Motor neuron (in vitro differentiated cells): ENCODE results near the gene DLG2. TPM values are rescaled to one million over a fixed set of nuclear protein-coding genes. Genes with fewer than 3 reads are reported as not detected.

ENCODE experiments used
- ATAC-seq, 8 experiments: fragments of 200-7000 bp; cut with Tn5 transposase; replicated peaks in 6 of 8; 2 replicates each; pipeline ENCODE4 v1.8.0; 2021; ENCODE audit warnings: mild to moderate bottlenecking in 8 of 8, moderate library complexity in 8 of 8
- H3K27ac ChIP-seq, 2 donors: fragments of 250-450 bp; sonication (Bioruptor Pico); 2 replicates each; pipeline ENCODE4 v1.9.0; 2021; ENCODE audit warnings: antibody characterized with exemption in 2 of 2, mild to moderate bottlenecking in 2 of 2, moderate library complexity in 1 of 2
- H3K4me1 ChIP-seq, 2 donors: fragments of 250-450 bp; sonication (Bioruptor Pico); replicated peaks in 1 of 2; 2 replicates each; pipeline ENCODE4 v1.6.1; 2021; ENCODE audit warnings: antibody characterized with exemption in 2 of 2, mild to moderate bottlenecking in 2 of 2, moderate library complexity in 1 of 2
- H3K4me3 ChIP-seq, 5 donors: fragments of 250-450 bp; sonication (Bioruptor Pico); 2 replicates each; pipeline ENCODE4 v1.9.0; 2021; ENCODE audit warnings: antibody characterized with exemption in 5 of 5, mild to moderate bottlenecking in 5 of 5, moderate library complexity in 4 of 5
- WGBS, 10 experiments: fragments of 450-650 bp; shearing (Covaris generic); methylation state at CpG; one replicate each; pipeline ENCODE4 v1.0.0; 2022; 5-methylcytosine and 5-hydroxymethylcytosine counted together
- in situ Hi-C, 9 experiments: fragments of 400-800 bp; cut with MboI; loops; one replicate each; pipeline ENCODE4 v1.15.0; 2021; ENCODE audit warnings: low sequenced_read_pairs in 9 of 9, low pct_unique_long_range_greater_than_20kb in 2 of 9; ENCODE audit not compliant: unreplicated experiment in 9 of 9
- total RNA-seq, 8 experiments: library from RNA; unstranded; fragments of 300-600 nt; gene quantifications; 2 replicates each; pipeline versions ENCODE4 v1.2.3 to v1.2.4, GENCODE V29; 2022

Gene DLG2
- total RNA-seq, 8 experiments from 2014 or later = 1.3 to 17.5 (median 6.5) TPM

- H3K4me1 ChIP-seq = peaks cover 13 to 24% of the 10 kb centered on the region in 2 donors
- H3K27ac ChIP-seq = no peak overlapping the region
- peak in 5 of 8 experiments; percentile 49 to 85 (median 78) for ATAC-seq
- in situ Hi-C loops = no loop called here
- WGBS, 10 experiments = 37 to 83% (median 63%) methylated on average over 1 to 8 of the region's 8 CpGs; no CpG with 5 or more reads in 1 of the 10 experiments
- no peak overlapping the region for H3K4me3 ChIP-seq
Observed at GRCh38 chr11:83693306-83693992, 1933.7 kb downstream of the DLG2 start.

DNA sequence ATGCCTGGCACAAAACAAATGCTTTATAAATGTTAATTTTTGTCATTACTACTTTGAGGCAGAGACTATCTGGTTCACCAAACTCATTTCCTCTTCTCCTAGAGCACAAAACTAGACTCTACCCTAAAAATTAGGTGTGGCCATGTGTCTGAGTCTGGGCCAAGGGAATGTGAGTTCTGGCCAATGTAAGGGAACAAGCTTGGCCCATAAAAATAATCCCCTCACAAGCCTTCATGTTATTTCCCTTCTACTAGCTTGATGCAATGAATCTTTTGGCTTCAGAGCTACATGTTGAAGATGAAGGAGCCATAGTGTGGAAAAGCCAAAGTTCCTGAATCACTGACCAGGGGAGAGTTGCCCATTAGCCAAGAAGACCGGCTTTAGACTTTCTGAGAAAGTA lies 1934.5 kb downstream of the DLG2 start:
- 0 to 100% (median 100%) methylated on average over 1 of the region's 1 CpG; no CpG with 5 or more reads in 4 of the 10 experiments for WGBS, 10 experiments
- Histone ChIP-seq H3K4me1 (peaks cover 16 to 32% of the 10 kb centered on the region in 2 donors), H3K4me3 (no peak overlapping the region), H3K27ac (no peak overlapping the region)
- in situ Hi-C loops = no loop called here
- no peak for ATAC-seq

GRCh38 chr11:83691451-83691950 lies 1935.6 kb downstream of the DLG2 start:
- Histone ChIP-seq H3K4me1 (peaks cover 16 to 34% of the 10 kb centered on the region in 2 donors), H3K4me3 (no peak overlapping the region), H3K27ac (no peak overlapping the region)
- 10 to 93% (median 73%) methylated on average over 2 to 9 of the region's 9 CpGs for WGBS, 10 experiments
- ATAC-seq = peak in 3 of 8 experiments; percentile 13 to 38 (median 28)
- in situ Hi-C loops = no loop called here

DNA sequence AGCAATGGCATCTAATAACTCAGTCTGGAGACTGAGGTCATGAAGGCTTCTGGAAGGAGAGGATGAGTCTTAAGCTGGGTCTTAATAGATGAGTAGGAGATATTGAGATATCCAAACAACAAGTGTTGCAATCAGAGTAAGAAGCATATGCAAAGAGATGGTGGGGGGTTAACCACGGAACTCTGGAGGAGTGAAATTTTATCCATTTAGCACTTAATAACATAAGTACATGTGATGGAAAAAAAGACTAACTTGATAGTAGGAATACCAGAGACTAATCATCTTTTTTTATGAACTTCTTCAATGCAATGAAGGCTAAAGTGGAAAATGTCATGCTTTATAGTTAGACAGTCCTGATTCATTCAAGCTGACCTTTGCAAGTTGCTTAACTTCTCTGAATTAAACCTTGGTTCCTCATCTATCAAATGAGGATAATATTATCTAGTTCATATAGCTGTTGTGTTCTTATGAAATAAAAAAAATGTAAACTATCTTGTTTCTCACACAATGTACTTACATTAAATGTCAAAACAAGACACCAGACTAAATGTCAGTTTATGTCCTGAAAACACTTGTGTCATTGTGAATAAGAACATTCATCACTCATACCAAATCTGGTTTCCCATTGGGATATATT lies 1937.9 kb downstream of the DLG2 start:
- peaks cover 15 to 27% of the 10 kb centered on the region in 2 donors for H3K4me1 ChIP-seq
- in situ Hi-C loops = no loop called here
- H3K27ac ChIP-seq = no peak overlapping the region
- H3K4me3 ChIP-seq = no peak overlapping the region
- WGBS, 10 experiments = 27 to 100% (median 93%) methylated on average over 1 of the region's 1 CpG; no CpG with 5 or more reads in 4 of the 10 experiments
- ATAC-seq = no peak

- Histone ChIP-seq H3K4me1 (peaks cover 3 to 13% of the 10 kb centered on the region in 2 donors), H3K4me3 (no peak overlapping the region), H3K27ac (no peak overlapping the region)
- in situ Hi-C loops = no loop called here
- peak in 5 of 8 experiments; percentile 73 to 89 (median 82) for ATAC-seq
- WGBS, 10 experiments = 46 to 90% (median 63%) methylated on average over 1 to 5 of the region's 5 CpGs
Observed at GRCh38 chr11:83687787-83688186, 1939.4 kb downstream of the DLG2 start.

- H3K4me1 ChIP-seq = peaks cover 16 to 34% of the 10 kb centered on the region in 2 donors
- H3K27ac ChIP-seq = no peak overlapping the region
- no peak for ATAC-seq
- WGBS, 10 experiments = 8 to 100% (median 94%) methylated on average over 1 to 2 of the region's 2 CpGs
- in situ Hi-C loops = no loop called here
- H3K4me3 ChIP-seq = no peak overlapping the region
Observed at GRCh38 chr11:83685730-83686129, 1941.4 kb downstream of the DLG2 start.

DNA sequence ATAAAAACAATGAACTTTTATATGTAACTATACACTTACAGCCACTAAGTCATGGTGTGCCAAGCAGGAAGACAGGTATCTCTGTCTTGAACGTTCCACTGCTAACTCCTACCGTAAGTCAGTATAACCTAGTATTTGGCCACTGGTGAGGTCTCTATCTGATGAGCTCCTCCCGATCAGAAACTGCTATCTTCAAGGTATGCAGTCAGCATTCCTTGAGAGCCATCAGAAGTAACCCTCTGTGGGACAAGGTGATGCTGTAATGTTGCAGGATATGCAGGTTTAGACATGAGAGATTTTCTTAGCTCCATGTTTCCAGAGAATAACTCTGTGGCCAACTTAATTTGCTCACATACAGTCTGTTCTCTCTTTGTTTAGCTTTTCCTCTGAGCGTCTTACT lies 1943.1 kb downstream of the DLG2 start:
- Histone ChIP-seq H3K4me1 (peaks cover 16 to 34% of the 10 kb centered on the region in 2 donors), H3K4me3 (no peak overlapping the region), H3K27ac (no peak overlapping the region)
- ATAC-seq = no peak
- 39 to 100% (median 84%) methylated on average over 1 to 4 of the region's 4 CpGs for WGBS, 10 experiments
- in situ Hi-C loops = no loop called here

DNA sequence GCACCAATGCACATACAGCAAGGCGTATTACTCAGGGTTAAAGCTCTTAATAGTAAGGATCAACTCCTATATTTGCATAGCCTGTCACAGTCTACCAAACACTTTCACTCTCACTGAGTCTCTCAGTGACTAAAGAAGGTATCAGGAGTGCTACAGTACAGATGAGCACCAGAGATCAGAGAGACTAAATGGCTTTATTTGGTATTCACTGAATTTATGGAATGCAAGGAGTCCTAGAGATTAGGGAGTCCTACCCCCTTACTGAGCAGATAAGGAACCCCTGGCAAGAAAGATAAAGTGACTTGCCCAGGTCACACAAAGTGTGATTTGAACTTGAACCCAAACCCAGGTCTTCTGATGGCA lies 1944.6 kb downstream of the DLG2 start:
- in situ Hi-C loops = no loop called here
- 33 to 100% (median 86%) methylated on average over 1 of the region's 1 CpG; no CpG with 5 or more reads in 7 of the 10 experiments for WGBS, 10 experiments
- no peak overlapping the region for H3K27ac ChIP-seq

DNA sequence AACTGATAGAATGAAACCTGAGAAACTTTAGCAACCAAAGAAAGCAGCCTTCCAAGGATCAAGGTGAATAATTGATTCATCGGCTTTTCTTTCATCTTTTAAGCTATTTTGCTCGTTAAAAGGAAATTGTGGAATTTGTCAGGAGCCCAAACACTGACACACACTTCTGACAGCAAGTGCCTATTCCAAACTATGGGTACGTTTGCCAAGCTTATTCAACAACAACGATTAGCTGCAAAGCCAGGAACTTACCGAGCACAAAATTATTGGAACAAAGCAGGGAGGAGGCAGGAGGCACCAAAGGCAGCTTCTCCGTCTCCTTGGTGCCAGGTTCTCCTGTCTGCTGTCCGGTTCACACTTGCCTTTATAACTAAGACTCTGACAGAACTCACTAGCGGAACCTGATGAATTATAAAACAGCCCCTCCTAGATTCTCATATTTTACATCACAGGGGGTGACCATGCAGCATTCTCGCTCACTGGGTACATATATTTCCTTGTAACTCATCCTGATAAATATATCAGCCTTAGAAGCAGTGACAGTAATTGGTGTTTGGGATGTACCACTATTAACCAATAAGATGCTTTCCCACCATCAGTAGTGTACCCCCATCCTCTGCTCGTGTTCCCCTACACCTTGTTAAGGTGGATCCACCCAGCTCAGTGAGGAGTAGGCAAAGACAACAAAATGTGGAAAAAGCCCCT lies 1945.1 kb downstream of the DLG2 start:
- WGBS, 10 experiments = 10 to 92% (median 66%) methylated on average over 1 to 8 of the region's 10 CpGs
- peak overlapping the region in 1 of 5 donors; percentile 1 for H3K4me3 ChIP-seq
- in situ Hi-C loops = no loop called here
- ATAC-seq = peak in 5 of 8 experiments; percentile 15 to 52 (median 46)
- H3K27ac ChIP-seq = no peak overlapping the region
- H3K4me1 ChIP-seq = peaks cover 13 to 23% of the 10 kb centered on the region in 2 donors

More for the DNA sequence above, 1944.6 kb downstream of the DLG2 start:
- ATAC-seq = no peak
- Histone ChIP-seq H3K4me1 (peaks cover 13 to 25% of the 10 kb centered on the region in 2 donors), H3K4me3 (no peak overlapping the region)

- in situ Hi-C loops = no loop called here
- H3K27ac ChIP-seq = peak overlapping the region in 1 of 2 donors; percentile 10
- peaks cover 13 to 23% of the 10 kb centered on the region in 2 donors for H3K4me1 ChIP-seq
- H3K4me3 ChIP-seq = peak overlapping the region in 3 of 5 donors; percentile 1 to 17 (median 10)
- 1 to 91% (median 74%) methylated on average over 3 to 13 of the region's 15 CpGs; no CpG with 5 or more reads in 1 of the 10 experiments for WGBS, 10 experiments
- ATAC-seq = peak in 7 of 8 experiments; percentile 19 to 87 (median 48)
Observed at GRCh38 chr11:83681031-83681781, 1945.9 kb downstream of the DLG2 start.

DNA sequence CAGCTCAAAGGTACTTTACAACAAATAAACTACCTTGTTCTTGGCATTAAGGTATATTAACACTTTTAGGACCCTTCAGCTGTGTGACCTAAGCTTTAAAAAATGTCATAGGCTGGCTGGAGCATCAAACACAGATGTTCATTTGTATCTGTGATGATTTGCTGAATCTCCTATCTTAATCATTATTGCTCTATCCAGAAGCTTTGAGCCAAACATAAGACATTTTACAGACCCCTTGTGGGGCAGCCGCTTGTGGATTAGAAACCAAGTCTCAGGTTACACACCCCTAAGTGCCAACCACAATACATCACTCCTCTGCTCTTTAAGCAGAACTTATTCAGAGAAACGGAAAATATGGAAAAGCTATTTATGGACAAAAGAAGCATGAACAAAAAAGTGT lies 1946.8 kb downstream of the DLG2 start:
- Histone ChIP-seq H3K4me3 (no peak overlapping the region), H3K27ac (no peak overlapping the region), H3K4me1 (peaks cover 13 to 23% of the 10 kb centered on the region in 2 donors)
- no peak for ATAC-seq
- in situ Hi-C loops = no loop called here
- 0 to 70% (median 57%) methylated on average over 1 to 2 of the region's 2 CpGs; no CpG with 5 or more reads in 1 of the 10 experiments for WGBS, 10 experiments

DNA sequence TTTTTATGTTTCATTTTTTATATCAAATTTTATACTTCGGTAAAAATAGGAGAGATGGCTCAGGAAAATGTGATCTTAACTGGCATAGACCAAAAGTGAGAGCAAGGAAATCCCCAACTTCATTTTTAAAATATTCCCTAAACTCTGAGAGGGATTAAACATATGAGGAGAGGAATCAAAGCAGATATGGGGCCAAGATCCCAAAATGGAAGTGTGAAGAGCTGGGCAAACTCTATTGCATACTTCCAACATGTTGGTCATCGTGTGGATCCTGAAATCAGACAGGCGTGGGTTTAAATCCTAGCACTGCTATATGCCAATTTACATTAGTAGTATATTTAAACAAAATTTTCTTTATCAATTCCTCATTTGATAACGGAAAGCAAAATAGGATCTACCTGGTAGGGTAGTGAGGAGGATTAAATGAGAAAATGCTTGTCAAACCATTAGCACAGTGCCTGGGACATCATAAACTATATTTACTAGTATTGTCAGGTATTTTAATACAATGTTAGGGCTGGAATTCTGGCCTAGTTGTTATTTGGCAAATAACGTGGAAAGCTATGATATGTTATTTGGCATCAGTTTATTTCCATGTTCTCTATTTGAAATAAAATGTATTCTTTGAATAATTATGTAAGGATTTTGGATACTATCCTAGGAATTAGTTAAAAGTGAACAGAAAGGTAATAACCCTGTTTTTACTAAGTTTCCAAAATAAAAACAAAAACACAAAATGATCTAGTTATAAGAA lies 1948.1 kb downstream of the DLG2 start:
- in situ Hi-C loops = no loop called here
- Histone ChIP-seq H3K4me1 (peaks cover 13 to 23% of the 10 kb centered on the region in 2 donors), H3K4me3 (no peak overlapping the region), H3K27ac (no peak overlapping the region)
- no peak for ATAC-seq
- WGBS, 10 experiments = 14 to 100% (median 78%) methylated on average over 1 to 5 of the region's 5 CpGs; no CpG with 5 or more reads in 1 of the 10 experiments
